SK-N-SH treated with all-trans-retinoic acid at 6 μM for 48 hours (cell line): ENCODE measurements around the gene ATP11C.

ENCODE experiments used
- ATAC-seq: fragments of 200-7000 bp; cut with Tn5 transposase; 3 replicates; pipeline ENCODE4 v1.9.1; 2020; ENCODE audit warnings: mild to moderate bottlenecking, moderate library complexity
- ARNTL ChIP-seq: fragments of 450-650 bp; formaldehyde crosslinking; IDR thresholded peaks from 2 replicates; pipeline ENCODE4 v1.5.0; 2020; ENCODE audit warnings: low read depth, mild to moderate bottlenecking, moderate library complexity, borderline replicate concordance
- BACH2 ChIP-seq: fragments of 250-450 bp; sonication (Bioruptor Pico); IDR thresholded peaks from 2 replicates; pipeline ENCODE4 v1.9.0; 2021; ENCODE audit warnings: mild to moderate bottlenecking, borderline replicate concordance
- CREB5 ChIP-seq: fragments of 250-450 bp; sonication (Bioruptor Pico); IDR thresholded peaks from 2 replicates; pipeline ENCODE4 v1.5.1; 2020; ENCODE audit warnings: low read depth, mild to moderate bottlenecking, moderate library complexity
- CSDC2 ChIP-seq: fragments of 250-450 bp; sonication (Bioruptor Pico); IDR thresholded peaks from 2 replicates; pipeline ENCODE4 v1.5.0; 2020; ENCODE audit warnings: mild to moderate bottlenecking, moderate library complexity
- CSRNP3 ChIP-seq: fragments of 250-450 bp; sonication (Bioruptor Pico); IDR thresholded peaks from 2 replicates; pipeline ENCODE4 v1.5.1; 2021; ENCODE audit warnings: mild to moderate bottlenecking, moderate library complexity
- ESRRG ChIP-seq: fragments of 250-450 bp; sonication (Bioruptor Pico); IDR thresholded peaks from 2 replicates; pipeline ENCODE4 v1.6.1; 2021; ENCODE audit warnings: mild to moderate bottlenecking
- GLIS3 ChIP-seq: fragments of 250-450 bp; sonication (Bioruptor Pico); IDR thresholded peaks from 2 replicates; pipeline ENCODE4 v1.5.0; 2020; ENCODE audit warnings: mild to moderate bottlenecking, moderate library complexity
- ISL1 ChIP-seq: fragments of 250-450 bp; sonication (Bioruptor Pico); IDR thresholded peaks from 2 replicates; pipeline ENCODE4 v2.1.2; 2022; ENCODE audit warnings: mild to moderate bottlenecking, moderate library complexity
- OSR1 ChIP-seq: fragments of 250-450 bp; sonication (Bioruptor Pico); IDR thresholded peaks from 2 replicates; pipeline ENCODE4 v1.8.0; 2022; ENCODE audit warnings: moderate library complexity, mild to moderate bottlenecking, inconsistent platforms
- PATZ1 ChIP-seq: fragments of 250-450 bp; sonication (Bioruptor Pico); IDR thresholded peaks from 2 replicates; pipeline ENCODE4 v1.8.0; 2020; ENCODE audit warnings: mild to moderate bottlenecking, moderate library complexity, borderline replicate concordance
- POU6F1 ChIP-seq: fragments of 250-450 bp; sonication (Bioruptor Pico); IDR thresholded peaks from 2 replicates; pipeline ENCODE4 v1.8.0; 2021; ENCODE audit warnings: low read depth, mild to moderate bottlenecking, moderate library complexity, borderline replicate concordance
- PPARA ChIP-seq: fragments of 250-450 bp; sonication (Bioruptor Pico); IDR thresholded peaks from 2 replicates; pipeline ENCODE4 v1.5.0; 2020; ENCODE audit warnings: mild to moderate bottlenecking, borderline replicate concordance
- RARB ChIP-seq: fragments of 250-450 bp; sonication (Bioruptor Pico); IDR thresholded peaks from 2 replicates; pipeline ENCODE4 v1.8.0; 2021; ENCODE audit warnings: mild to moderate bottlenecking, moderate library complexity
- SNAI2 ChIP-seq: fragments of 250-450 bp; sonication (Bioruptor Pico); IDR thresholded peaks from 2 replicates; pipeline ENCODE4 v1.5.0; 2020; ENCODE audit warnings: mild to moderate bottlenecking, moderate library complexity
- TCF4 ChIP-seq: fragments of 250-450 bp; sonication (Bioruptor Pico); IDR thresholded peaks from 2 replicates; pipeline ENCODE4 v1.8.0; 2021; ENCODE audit warnings: mild to moderate bottlenecking, moderate library complexity, borderline replicate concordance
- TOX ChIP-seq: fragments of 250-450 bp; sonication (Bioruptor Pico); IDR thresholded peaks from 2 replicates; pipeline ENCODE4 v1.8.0; 2021; ENCODE audit warnings: mild to moderate bottlenecking, moderate library complexity, borderline replicate concordance
- TSHZ2 ChIP-seq: fragments of 250-450 bp; sonication (Bioruptor Pico); IDR thresholded peaks from 2 replicates; pipeline ENCODE4 v1.5.0; 2020; ENCODE audit warnings: mild to moderate bottlenecking, moderate library complexity
- ZC3H10 ChIP-seq: fragments of 250-450 bp; sonication (Bioruptor Pico); IDR thresholded peaks from 2 replicates; pipeline ENCODE4 v1.5.1; 2021; ENCODE audit warnings: mild to moderate bottlenecking, moderate library complexity
- ZFP3 ChIP-seq: fragments of 250-450 bp; sonication (Bioruptor Pico); IDR thresholded peaks from 2 replicates; pipeline ENCODE4 v1.5.0; 2020; ENCODE audit warnings: mild to moderate bottlenecking, moderate library complexity
- ZFP30 ChIP-seq: fragments of 450-650 bp; formaldehyde crosslinking; IDR thresholded peaks from 2 replicates; pipeline ENCODE4 v1.5.0; 2022; ENCODE audit warnings: mild to moderate bottlenecking, moderate library complexity
- ZNF70 ChIP-seq: fragments of 450-650 bp; formaldehyde crosslinking; IDR thresholded peaks from 2 replicates; pipeline ENCODE4 v1.5.0; 2020; ENCODE audit warnings: mild to moderate bottlenecking, moderate library complexity
- ZNF8 ChIP-seq: fragments of 450-650 bp; formaldehyde crosslinking; IDR thresholded peaks from 2 replicates; pipeline ENCODE4 v1.5.0; 2020; ENCODE audit warnings: mild to moderate bottlenecking, moderate library complexity

ATP11C gene

GRCh38 chrX:139851730-139852129 lies 81.1 kb downstream of the ATP11C start:
- TF ChIP-seq ZNF8 (CRISPR knock-in tag) (no peak), GLIS3 (no peak), POU6F1 (CRISPR knock-in tag) (no peak), RARB (CRISPR knock-in tag) (no peak), PPARA (CRISPR knock-in tag) (no peak), ZFP3 (no peak), OSR1 (CRISPR knock-in tag) (no peak), PATZ1 (CRISPR knock-in tag) (no peak), TOX (CRISPR knock-in tag) (no peak), ZFP30 (no peak), CSRNP3 (CRISPR knock-in tag) (no peak), ESRRG (CRISPR knock-in tag) (no peak), TCF4 (CRISPR knock-in tag) (no peak)
- peak; percentile 38; the same call in 2 of the 3 replicates for ATAC-seq

GRCh38 chrX:139850968-139851367 lies 81.9 kb downstream of the ATP11C start:
- no peak for ATAC-seq
- TF ChIP-seq TSHZ2 (CRISPR knock-in tag) (no peak), ISL1 (no peak), SNAI2 (no peak), ZC3H10 (CRISPR knock-in tag) (no peak), ZNF70 (CRISPR knock-in tag) (no peak), ESRRG (CRISPR knock-in tag) (no peak), ARNTL (CRISPR knock-in tag) (no peak), PATZ1 (CRISPR knock-in tag) (no peak), ZFP3 (no peak), CSDC2 (CRISPR knock-in tag) (no peak), BACH2 (CRISPR knock-in tag) (no peak), CREB5 (CRISPR knock-in tag) (no peak), ZFP30 (no peak), GLIS3 (no peak), PPARA (CRISPR knock-in tag) (no peak)
